GM21825 (cell line): ENCODE data around the gene COMT.
"Not testable (repeated sequence)": the region's sequence is repeated elsewhere in the genome, so short reads cannot be mapped to it uniquely, and the experiment has no call there.

ENCODE experiments used
- ATAC-seq: cut with Tn5 transposase; IDR thresholded peaks from one replicate; pipeline ENCODE4 v1.9.1; 2021; ENCODE audit warnings: mild to moderate bottlenecking, moderate library complexity; ENCODE audit not compliant: unreplicated experiment

Gene COMT

GRCh38 chr22:19907902-19908301 is 33.7 kb upstream of the COMT start:
- ATAC-seq, result not testable (repeated sequence)

GRCh38 chr22:19909350-19910179 is 32.0 kb upstream of the COMT start:
- ATAC-seq, result no peak

- no peak for ATAC-seq
Measured at GRCh38 chr22:19910180-19910744, 31.3 kb upstream of the COMT start.

- no peak for ATAC-seq
Measured at GRCh38 chr22:19911540-19912270, 29.9 kb upstream of the COMT start.

- no peak for ATAC-seq
Measured at GRCh38 chr22:19912271-19912999, 29.1 kb upstream of the COMT start.

GRCh38 chr22:19913337-19913936 is 28.1 kb upstream of the COMT start:
- no peak for ATAC-seq

GRCh38 chr22:19914201-19914943 is 27.2 kb upstream of the COMT start:
- no peak for ATAC-seq

- no peak for ATAC-seq
Measured at GRCh38 chr22:19915287-19915954, 26.2 kb upstream of the COMT start.

- ATAC-seq, result no peak
Measured at GRCh38 chr22:19916006-19916405, 25.6 kb upstream of the COMT start.

- ATAC-seq, result no peak
Measured at GRCh38 chr22:19916941-19917340, 24.6 kb upstream of the COMT start.

GRCh38 chr22:19917389-19918138 is 24.0 kb upstream of the COMT start:
- no peak for ATAC-seq

GRCh38 chr22:19918332-19919106 is 23.1 kb upstream of the COMT start:
- no peak for ATAC-seq

- no peak for ATAC-seq
Measured at GRCh38 chr22:19919701-19920363, 21.7 kb upstream of the COMT start.

- ATAC-seq, result no peak
Measured at GRCh38 chr22:19921544-19922081, 20.0 kb upstream of the COMT start.

GRCh38 chr22:19923914-19924513 is 17.6 kb upstream of the COMT start:
- no peak for ATAC-seq

- not testable (repeated sequence) for ATAC-seq
Measured at GRCh38 chr22:19926028-19926427, 15.5 kb upstream of the COMT start.

- ATAC-seq, result no peak
Measured at GRCh38 chr22:19927696-19928095, 13.9 kb upstream of the COMT start.
